Hematopoietic multipotent progenitor cell treated with erythropoietin and hydrocortisone succinate and interleukin-3 and kit ligand, for 6 days (in vitro differentiated cells): ENCODE measurements around the gene OXGR1.
"Not testable (repeated sequence)": the region's sequence is repeated elsewhere in the genome, so short reads cannot be mapped to it uniquely, and the experiment has no call there.

Experiments
- DNase-seq: peaks from one replicate; pipeline ENCODE4 v3.0.0-alpha.2; 2015

Gene OXGR1

GRCh38 chr13:96994017-96994857, at the start of gene OXGR1:
Gene OXGR1 (minus strand): TSS chr13:96994476. CDS start chr13:96987759, 6,717 bp downstream.
- DNase-seq: no peak

GRCh38 chr13:97043302-97043701, 49.0 kb upstream of the OXGR1 start:
- no peak for DNase-seq

GRCh38 chr13:97030705-97031452, 36.6 kb upstream of the OXGR1 start:
- peak; percentile 46 for DNase-seq

GRCh38 chr13:97028441-97029299, 34.4 kb upstream of the OXGR1 start:
- peak; percentile 68 for DNase-seq

- DNase-seq: no peak
These were observed 32.9 kb upstream of the OXGR1 start for GRCh38 chr13:97027162-97027554.

GRCh38 chr13:97026531-97027161, 32.4 kb upstream of the OXGR1 start:
- no peak for DNase-seq

- DNase-seq: not testable (repeated sequence)
These were observed 29.5 kb upstream of the OXGR1 start for GRCh38 chr13:97023812-97024211.

GRCh38 chr13:97023117-97023516, 28.8 kb upstream of the OXGR1 start:
- no peak for DNase-seq

GRCh38 chr13:97021241-97021640, 27.0 kb upstream of the OXGR1 start:
- no peak for DNase-seq

- DNase-seq: no peak
These were observed 26.5 kb upstream of the OXGR1 start for GRCh38 chr13:97020689-97021240.

GRCh38 chr13:97020194-97020593, 25.9 kb upstream of the OXGR1 start:
- no peak for DNase-seq

GRCh38 chr13:97019236-97019635, 25.0 kb upstream of the OXGR1 start:
- DNase-seq: no peak

- peak; percentile 70 for DNase-seq
These were observed 23.9 kb upstream of the OXGR1 start for GRCh38 chr13:97018029-97018819.

- DNase-seq: no peak
These were observed 23.0 kb upstream of the OXGR1 start for GRCh38 chr13:97017322-97017721.

GRCh38 chr13:97015661-97016350, 21.5 kb upstream of the OXGR1 start:
- DNase-seq: no peak

- DNase-seq: no peak
These were observed 18.2 kb upstream of the OXGR1 start for GRCh38 chr13:97012251-97013048.

GRCh38 chr13:97011446-97012131, 17.3 kb upstream of the OXGR1 start:
- DNase-seq: no peak

GRCh38 chr13:97008643-97009042, 14.4 kb upstream of the OXGR1 start:
- DNase-seq: no peak

- no peak for DNase-seq
These were observed 11.5 kb upstream of the OXGR1 start for GRCh38 chr13:97005625-97006262.
